NOMO-1 treated with dmso at 0.1 percent for 144 hours (cell line): Measurements from ENCODE around the gene VAMP2.
A peak's percentile ranks its signal among the peaks of the same experiment; 100 is the strongest.

Experiments
- DNase-seq: peaks from one replicate; lab custom pipeline; 2025; ENCODE audit not compliant: unreplicated experiment; lab: John Stamatoyannopoulos, UW

The VAMP2 gene

GRCh38 chr17:8155996-8156245 is 6.8 kb downstream of the VAMP2 start:
- DNase-seq: no peak

DNA sequence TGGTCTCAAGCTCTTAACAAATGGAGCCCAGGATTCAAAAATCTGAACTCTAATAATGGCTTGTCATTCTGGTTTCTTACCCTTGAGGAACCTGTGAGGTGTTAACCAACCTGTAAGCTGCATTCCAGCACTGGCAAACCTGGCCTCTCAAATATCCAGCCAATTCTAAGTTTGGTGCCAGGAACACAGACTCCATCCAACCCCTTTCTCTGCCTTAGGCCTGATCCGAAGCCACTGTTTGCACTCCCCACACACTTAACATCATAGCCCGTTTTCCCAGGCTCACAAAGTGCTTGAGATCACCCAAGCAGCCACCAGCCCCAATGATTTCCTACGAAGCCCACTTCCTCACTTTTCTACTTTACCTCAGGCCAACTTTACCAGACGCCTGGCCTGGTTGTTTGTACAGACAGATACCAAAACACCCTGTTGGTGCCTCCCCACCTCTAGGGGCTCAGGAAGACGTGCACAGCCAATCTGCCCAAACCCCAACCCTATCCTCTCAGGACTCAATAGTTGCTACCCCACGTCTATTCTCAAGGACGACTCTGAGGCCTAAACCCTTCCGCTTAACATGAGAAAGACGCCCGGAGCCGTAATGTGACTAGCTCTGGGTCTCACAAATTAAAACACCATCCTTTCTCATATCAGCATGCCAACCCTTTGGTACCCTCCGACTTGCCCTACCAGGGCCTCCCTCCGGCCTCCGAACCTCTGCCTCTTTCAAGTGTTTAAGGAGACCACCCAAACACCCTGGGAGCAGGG is 7.3 kb downstream of the VAMP2 start:
- DNase-seq: no peak

- no peak for DNase-seq
Measured at GRCh38 chr17:8154608-8155155, 8.1 kb downstream of the VAMP2 start.

- DNase-seq: peak; percentile 40
Measured at GRCh38 chr17:8153957-8154607, 8.7 kb downstream of the VAMP2 start.

DNA sequence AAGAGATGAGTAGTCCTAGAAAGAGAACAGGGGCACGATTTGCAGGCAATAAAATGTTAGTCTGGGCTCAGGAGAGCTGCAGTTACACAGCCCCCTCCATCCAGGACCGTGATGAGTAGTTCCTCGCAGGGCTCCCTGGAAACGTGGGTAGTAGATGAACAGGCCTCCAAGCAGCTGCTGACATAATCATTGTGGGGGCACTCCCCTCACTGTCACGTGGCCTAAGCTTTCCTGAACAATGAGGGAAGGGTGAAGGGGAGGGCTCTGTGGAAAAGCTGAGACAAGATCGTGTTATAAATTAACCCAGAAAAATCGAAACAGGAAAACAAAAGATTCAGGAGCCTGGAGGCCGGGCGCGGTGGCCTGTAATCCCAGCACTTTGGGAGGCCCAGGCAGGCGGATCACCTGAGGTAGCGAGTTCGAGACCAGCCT is 9.2 kb downstream of the VAMP2 start:
- DNase-seq: no peak

DNA sequence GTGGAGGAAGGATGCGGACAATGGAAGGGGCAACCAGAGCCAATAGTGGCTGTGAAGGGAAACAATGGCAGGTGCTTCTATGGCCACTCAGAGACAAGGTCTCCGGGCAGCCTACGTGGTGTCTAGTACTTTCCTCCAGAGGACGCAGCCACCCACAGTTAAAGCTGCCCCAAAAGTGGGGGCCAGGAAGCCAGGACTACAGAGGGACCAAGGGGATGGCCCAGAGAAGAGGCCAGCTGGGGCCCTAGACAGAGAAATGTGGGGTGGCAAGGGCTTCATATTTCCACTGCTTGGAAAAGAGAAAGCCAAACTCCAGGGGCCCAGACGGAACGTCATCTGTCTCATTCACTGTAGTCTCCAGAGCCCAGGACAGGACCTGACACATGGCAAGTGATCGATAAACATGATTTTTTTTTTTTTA is 9.7 kb downstream of the VAMP2 start:
- no peak for DNase-seq

DNA sequence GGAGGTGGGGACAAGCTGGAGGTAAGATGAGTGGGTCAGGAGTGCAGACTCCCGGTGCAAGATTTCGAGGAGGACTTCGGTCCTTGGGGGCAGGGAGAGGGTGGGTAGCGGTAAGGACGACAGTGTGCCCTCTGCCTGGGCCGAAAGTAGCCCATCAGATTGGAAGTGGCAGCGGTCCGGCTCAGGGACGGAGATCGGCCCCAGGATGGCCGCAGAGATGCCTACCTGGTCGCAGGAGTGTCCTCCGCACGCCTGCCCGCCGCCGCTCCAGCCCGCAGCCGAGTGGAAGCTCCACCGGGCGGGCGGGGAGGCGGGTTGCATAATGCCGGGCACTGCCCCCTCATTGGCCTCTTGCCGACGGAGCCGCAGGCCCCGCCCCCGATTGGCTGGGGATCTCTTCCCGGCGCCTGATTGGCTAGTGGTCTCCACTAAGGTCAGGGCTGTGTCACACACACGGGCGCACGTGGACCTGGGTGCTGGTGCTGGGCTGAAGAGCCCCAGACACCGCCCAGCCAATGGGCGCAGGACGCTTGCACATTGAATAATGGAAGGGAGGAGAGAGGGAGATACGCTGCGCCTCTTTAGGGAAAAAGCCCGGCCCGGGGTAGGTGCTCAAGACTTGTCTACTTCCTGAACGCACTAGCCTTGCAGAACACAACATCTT is 10.5 kb downstream of the VAMP2 start, which contains the start of gene PER1:
Gene PER1 (minus strand): TSS at position 293 of the 664 bp plus-strand sequence. CDS start 1,698 bp downstream, outside the sequence.
- DNase-seq: peak; percentile 82

- no peak for DNase-seq
Measured at GRCh38 chr17:8151641-8152111, 11.1 kb downstream of the VAMP2 start.

DNA sequence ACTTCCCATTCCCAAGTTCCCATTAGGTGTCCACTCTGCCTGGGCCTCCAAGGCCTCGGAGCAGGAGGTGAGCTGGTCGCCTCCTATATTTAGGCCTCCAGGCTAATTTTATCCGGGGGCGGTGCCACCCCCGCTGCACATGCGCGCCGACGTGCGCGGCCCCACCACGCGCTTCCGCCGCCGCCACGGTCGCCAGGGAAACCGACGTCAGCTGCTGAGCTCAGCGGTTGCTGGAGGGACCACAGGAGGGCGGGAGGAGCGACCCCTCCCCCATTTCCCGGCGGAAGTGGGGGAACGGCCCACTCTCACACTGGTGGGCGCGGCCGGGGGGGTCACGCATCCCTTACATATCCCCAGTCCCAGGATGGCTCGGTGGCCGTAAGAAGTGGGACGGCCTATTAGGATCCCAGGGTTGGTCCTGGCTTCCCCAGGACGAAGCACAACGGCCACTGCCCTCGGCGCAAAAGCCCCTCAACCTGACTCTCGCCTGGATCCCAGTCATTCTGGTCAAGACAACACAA is 11.6 kb downstream of the VAMP2 start:
- peak; percentile 42 for DNase-seq

DNA sequence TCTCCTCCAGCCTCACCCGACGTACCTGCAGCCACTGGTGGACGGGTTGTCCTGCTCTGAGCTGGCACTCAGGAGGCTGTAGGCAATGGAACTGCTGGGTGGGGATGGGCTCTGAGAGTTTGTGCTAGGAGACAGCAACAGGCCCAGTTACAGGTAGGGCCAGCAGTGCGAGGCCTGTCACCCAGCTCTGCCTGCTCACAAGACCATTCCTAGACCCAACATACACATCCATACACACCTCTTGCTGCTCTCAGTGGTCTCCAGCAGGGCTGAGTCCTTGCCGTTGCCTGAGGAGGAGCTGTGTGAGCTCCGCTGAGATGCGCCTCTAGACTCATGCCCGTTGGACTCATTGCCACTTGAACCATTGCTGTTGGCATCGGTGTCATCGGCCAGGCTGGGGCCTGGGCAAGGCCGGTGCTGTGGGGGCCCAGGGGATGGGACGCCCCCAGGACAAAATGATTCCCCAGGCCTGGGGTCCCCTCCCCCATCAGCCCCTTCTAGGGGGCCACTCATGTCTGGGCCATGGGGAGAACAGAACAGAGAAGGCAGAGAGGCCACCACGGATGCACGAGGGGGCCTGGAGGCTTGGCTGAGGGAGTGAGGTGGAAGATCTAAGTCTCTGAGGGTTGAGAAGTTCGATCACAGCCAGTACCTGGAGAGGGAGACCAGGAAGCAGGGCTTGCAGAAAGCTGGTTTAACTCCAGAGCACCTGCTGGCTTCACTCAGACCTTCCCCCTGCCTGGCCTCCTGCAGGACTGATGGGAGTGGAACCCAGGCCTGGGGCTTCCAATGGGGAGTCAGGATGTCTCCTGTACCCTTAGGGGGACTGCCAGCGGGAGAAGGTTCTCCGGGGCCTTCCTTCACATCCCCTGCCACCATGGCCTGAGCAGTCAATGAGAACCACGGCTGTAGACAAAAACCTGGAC is 12.3 kb downstream of the VAMP2 start:
- no peak for DNase-seq

DNA sequence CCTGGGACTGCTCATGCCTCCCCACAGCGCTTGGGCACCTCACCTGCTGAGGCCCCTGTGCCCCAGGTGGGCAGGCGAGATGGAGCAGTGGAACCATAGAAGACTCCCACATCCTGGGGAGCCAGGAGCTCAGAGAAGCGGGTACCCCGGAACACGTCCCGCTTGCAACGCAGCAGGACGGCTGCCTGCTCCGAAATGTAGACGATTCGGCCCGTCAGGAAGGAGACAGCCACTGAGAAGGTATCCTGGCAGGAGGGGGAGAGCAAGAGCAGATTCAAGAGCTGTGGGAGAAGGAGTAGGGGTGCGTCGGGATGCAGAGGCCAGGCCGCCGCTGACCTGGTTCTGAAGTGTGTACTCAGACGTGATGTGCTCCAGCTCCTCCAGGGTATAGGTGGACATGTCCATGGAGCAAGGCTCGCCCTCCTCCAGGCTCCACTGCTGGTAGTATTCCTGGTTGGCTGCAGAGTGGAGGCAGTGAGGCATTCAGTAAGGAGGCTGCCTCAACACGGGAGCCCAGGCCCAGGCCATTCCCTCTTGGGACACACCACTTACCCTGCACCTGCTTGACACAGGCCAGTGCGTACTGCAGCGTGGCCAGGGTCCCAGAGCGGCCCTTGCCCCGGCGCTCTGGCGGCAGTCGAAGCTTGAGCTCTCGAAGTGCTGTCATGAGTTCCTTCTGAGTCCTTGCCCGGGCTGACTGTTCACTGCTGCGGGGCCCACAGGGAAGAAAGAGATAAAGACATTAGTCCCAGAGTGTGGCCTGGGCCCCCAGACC is 13.1 kb downstream of the VAMP2 start:
- DNase-seq: no peak

DNA sequence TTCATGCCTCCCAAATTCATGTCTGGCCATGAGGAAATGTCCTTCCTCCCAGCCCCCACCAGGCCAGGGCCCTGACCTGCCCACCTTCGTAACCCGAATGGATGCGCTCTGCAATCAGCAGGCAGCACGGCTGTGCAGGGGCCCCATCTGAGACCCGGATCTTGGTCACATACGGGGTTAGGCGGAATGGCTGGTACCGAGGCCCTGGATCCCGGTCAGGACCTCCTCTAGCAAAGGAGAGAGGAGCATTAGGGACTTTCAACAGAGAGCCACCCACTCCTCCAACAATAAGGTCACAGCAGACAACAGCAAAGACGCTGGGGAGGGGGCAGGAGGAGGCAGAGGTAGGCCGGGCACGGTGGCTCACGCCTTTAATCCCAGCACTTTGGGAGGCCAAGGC is 14.2 kb downstream of the VAMP2 start:
- DNase-seq: no peak

DNA sequence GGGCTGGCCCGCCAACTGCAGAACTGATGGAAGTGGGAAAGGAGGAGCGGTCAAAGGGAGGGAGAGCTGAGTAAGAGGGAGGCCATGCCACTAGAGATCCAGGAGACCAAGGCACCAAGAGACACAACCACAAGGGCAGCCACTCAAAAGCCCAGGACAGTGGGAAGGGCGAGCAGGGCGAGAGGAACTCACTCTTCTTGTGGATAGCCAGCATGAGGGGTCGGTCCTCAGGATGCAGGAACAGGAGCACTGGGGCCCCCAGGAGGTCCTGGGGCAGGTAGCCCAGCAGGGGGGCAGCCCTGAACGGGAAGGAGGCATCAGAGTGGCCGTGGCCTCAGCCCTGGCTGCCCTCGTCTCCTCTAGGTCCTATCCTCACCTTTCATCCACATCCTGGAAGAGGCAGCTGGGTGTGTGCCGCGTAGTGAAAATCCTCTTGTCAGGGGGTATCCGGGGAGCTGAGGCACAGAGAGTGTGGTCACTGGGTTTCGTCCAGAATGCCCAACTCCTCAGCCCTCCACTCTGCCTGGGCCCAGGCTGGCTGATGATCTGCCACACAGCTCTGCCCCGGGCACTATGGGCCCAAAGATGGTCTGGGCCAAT is 14.8 kb downstream of the VAMP2 start:
- DNase-seq: no peak

DNA sequence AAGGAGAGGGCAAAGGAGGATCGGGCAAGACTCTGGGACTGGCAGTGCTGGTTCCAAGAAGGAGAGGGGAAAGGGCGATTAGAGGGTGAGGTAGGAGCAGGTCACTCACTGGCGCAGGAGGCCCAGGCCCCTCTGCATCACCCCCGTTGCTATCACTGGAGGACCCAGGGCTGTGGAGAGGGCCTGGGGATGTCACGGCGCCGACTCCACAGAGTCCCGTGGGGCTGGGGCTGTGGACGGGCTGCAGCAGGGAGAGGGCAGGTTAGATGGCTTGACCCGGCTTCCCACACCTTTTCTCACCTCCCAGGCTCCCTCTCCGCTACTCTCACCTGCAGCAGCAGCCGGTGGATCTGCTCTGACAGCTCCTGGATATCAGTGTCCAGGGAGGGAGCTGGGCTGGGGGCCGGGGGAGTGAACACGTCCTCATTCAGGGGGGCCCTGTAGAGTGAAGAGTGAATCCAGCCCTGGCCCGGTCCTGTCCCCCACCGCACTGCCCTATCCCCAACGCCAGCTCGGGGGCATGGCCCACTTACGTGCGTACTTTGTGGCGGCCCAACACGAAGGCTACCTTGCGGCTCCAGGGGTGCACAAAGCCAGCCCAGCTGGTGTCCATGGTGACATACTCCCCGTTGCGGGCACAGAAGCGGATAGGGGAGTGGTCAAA is 15.5 kb downstream of the VAMP2 start:
- no peak for DNase-seq

- DNase-seq: no peak
Measured at GRCh38 chr17:8146381-8147140, 16.2 kb downstream of the VAMP2 start.

- no peak for DNase-seq
Measured at GRCh38 chr17:8145811-8146210, 16.9 kb downstream of the VAMP2 start.

DNA sequence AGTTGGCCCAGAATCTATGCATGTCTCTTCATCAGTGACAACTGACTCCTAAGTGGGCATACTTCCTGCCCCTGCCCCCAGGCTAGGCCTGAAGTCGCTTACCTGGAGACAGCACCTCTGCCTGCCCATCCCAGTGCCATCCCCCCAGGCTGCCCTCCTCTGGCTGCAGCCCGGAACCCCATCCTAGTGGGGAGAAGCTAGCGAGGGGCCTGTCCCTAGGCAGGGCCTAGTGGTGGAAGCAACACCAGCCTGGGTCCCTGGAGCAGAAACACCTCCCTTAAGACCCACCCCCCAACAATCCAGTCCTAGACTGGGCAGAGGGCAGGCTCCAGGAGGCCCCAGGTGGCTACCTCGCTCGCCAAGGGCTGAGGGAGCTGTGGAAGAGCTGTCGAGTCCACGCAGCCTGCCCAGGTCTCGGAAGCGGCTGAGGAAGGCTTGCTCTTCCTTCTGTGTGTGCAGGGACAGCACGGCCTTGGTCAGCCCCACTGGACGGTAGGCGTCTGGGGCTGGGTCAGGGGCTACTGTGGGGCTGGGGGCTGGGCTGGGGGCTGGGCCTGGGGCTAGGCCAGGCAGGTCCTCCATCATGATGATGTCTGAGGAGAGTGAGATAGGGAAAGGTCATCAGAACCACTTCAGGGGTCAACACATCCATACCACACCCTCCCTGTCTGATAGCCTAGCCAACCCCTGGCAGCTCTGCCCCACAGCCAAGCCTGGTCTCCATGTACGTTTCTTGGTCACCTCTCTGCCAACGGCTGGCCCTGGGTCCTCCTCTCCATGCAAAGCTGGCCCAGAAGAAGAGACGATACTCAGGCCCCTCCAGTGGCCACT is 18.1 kb downstream of the VAMP2 start:
- no peak for DNase-seq
